Measurements from ENCODE around the gene ASB10. TPM values are rescaled to one million over a fixed set of nuclear protein-coding genes. Genes with fewer than 3 reads are reported as not detected.
A peak's percentile ranks its signal among the peaks of the same experiment; 100 is the strongest.

ASB10 gene
- total and polyA plus RNA-seq, 2 of the 13 experiments (the other 11 are each of a cell fraction or from before 2014, with no cell fraction given), result not detected

DNA sequence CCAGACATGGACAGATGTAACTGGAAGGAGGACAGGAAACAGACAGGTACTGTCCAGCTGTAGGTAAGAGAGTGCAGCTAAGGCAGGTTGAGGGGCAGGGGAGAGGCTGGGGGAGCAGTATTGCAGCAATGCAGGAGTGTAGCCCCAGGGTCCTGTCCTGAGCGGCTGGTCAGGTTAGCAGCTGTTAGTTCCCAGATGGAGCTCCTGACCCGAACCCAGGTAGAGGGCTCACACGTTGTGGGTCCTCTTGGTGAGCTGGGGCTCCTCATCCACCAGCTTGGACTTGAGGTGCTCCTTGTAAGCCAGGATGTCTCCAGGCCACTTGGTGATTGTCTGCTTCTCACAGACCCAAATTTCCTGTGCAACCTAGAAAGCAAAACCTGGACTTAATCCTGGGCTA is 26.8 kb upstream of the ASB10 start (continued):
- no peak for TF ChIP-seq ZNF816 (CRISPR knock-in tag; IDR thresholded peaks at IDR 0.05; ENCODE audit: borderline replicate concordance)

GRCh38 chr7:151212626-151213025 is 25.6 kb upstream of the ASB10 start:
- H3K4me1 ChIP-seq (ENCODE audit: insufficient read depth, low read length), result no peaks in the 10 kb centered on the region
- H3K27me3 ChIP-seq (ENCODE audit: control insufficient read depth in 1 of 2, insufficient read depth in 2 of 2, low read length in 2 of 2), result peaks cover 0 to 10% of the 10 kb centered on the region in 2 experiments; a peak in 3 of 5 replicates
- POLR2A ChIA-PET, result no interaction called here
- H3K79me2 ChIP-seq (ENCODE audit: insufficient read depth, low read length), result no peaks in the 10 kb centered on the region
- H3K27ac ChIP-seq (ENCODE audit: extremely low read length, insufficient read depth, low read length), result no peak overlapping the region
- no peaks in the 10 kb centered on the region for H3K9me3 ChIP-seq (ENCODE audit: low read length)
- H2AFZ ChIP-seq (ENCODE audit: low read length), result no peak overlapping the region
- H4K20me1 ChIP-seq (ENCODE audit: insufficient read depth, low read length), result no peaks in the 10 kb centered on the region
- no peak overlapping the region for H3K4me2 ChIP-seq (ENCODE audit: low read depth, low read length)
- no peak overlapping the region for H3K9ac ChIP-seq (ENCODE audit: insufficient read depth, low read depth, low read length)
- BruUV-seq (replicated peaks), result TSS peak; percentile 23
- peaks cover 15 to 41% of the 10 kb centered on the region in 2 experiments; a peak in 4 of 5 replicates for H3K36me3 ChIP-seq (replicated peaks in 1 of 2; ENCODE audit: control insufficient read depth in 1 of 2, insufficient read depth in 2 of 2, low read length in 2 of 2)
- ATAC-seq (no peak), DNase-seq (ENCODE audit: low spot score) (no peak), FAIRE-seq (no peak)
- CTCF ChIA-PET (ENCODE audit: low intra/inter-chr PET ratio, low total read pairs), result no interaction called here
- in situ Hi-C loops (cut with HindIII; ENCODE audit: extremely low pct_ligation_motif_present, low pct_unique_long_range_greater_than_20kb), result no loop called here
- H3K4me3 ChIP-seq (replicated peaks in 1 of 3; ENCODE audit: insufficient read depth in 1 of 3, low read depth in 2 of 3, low read length in 3 of 3), result no peak overlapping the region
- 83% methylated on average over 5 of the region's 5 CpGs for WGBS (ENCODE audit: low lambda C conversion rate)
- intact Hi-C loops (cut with micrococcal nuclease; ENCODE audit: unreplicated experiment), result no loop called here
- TF ChIP-seq, protein P1, sequence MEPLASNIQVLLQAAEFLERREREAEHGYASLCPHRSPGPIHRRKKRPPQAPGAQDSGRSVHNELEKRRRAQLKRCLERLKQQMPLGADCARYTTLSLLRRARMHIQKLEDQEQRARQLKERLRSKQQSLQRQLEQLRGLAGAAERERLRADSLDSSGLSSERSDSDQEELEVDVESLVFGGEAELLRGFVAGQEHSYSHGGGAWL (CRISPR knock-in tag; IDR thresholded peaks at IDR 0.05), result no peak
- TF ChIP-seq HNRNPL (IDR thresholded peaks at IDR 0.05; ENCODE audit: low read depth, low read length) (no peak), SMARCE1 (IDR thresholded peaks at IDR 0.05; ENCODE audit: borderline replicate concordance) (no peak), PLRG1 (conservative IDR thresholded peaks at IDR 0.05) (no peak), MEIS2 (CRISPR knock-in tag; IDR thresholded peaks at IDR 0.05) (no peak), ZNF570 (CRISPR knock-in tag; IDR thresholded peaks at IDR 0.05; ENCODE audit: borderline replicate concordance) (no peak), BATF2 (CRISPR knock-in tag; IDR thresholded peaks at IDR 0.05) (no peak), ZNF251 (CRISPR knock-in tag; IDR thresholded peaks at IDR 0.05) (no peak), ZNF44 (CRISPR knock-in tag; IDR thresholded peaks at IDR 0.05) (no peak), KDM1A (CRISPR knock-in tag; IDR thresholded peaks at IDR 0.05) (no peak), ZNF124 (CRISPR knock-in tag; IDR thresholded peaks at IDR 0.05) (no peak), SAFB2 (CRISPR knock-in tag; IDR thresholded peaks at IDR 0.05; ENCODE audit: borderline replicate concordance, low read depth) (no peak)
- TF ChIP-seq, protein P2, sequence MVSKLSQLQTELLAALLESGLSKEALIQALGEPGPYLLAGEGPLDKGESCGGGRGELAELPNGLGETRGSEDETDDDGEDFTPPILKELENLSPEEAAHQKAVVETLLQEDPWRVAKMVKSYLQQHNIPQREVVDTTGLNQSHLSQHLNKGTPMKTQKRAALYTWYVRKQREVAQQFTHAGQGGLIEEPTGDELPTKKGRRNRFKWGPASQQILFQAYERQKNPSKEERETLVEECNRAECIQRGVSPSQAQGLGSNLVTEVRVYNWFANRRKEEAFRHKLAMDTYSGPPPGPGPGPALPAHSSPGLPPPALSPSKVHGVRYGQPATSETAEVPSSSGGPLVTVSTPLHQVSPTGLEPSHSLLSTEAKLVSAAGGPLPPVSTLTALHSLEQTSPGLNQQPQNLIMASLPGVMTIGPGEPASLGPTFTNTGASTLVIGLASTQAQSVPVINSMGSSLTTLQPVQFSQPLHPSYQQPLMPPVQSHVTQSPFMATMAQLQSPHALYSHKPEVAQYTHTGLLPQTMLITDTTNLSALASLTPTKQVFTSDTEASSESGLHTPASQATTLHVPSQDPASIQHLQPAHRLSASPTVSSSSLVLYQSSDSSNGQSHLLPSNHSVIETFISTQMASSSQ (IDR thresholded peaks at IDR 0.05; ENCODE audit: low read depth), result no peak
- TF ChIP-seq, protein P2 (CRISPR knock-in tag; IDR thresholded peaks at IDR 0.05; ENCODE audit: borderline replicate concordance), result no peak
- TF ChIP-seq, protein P3, sequence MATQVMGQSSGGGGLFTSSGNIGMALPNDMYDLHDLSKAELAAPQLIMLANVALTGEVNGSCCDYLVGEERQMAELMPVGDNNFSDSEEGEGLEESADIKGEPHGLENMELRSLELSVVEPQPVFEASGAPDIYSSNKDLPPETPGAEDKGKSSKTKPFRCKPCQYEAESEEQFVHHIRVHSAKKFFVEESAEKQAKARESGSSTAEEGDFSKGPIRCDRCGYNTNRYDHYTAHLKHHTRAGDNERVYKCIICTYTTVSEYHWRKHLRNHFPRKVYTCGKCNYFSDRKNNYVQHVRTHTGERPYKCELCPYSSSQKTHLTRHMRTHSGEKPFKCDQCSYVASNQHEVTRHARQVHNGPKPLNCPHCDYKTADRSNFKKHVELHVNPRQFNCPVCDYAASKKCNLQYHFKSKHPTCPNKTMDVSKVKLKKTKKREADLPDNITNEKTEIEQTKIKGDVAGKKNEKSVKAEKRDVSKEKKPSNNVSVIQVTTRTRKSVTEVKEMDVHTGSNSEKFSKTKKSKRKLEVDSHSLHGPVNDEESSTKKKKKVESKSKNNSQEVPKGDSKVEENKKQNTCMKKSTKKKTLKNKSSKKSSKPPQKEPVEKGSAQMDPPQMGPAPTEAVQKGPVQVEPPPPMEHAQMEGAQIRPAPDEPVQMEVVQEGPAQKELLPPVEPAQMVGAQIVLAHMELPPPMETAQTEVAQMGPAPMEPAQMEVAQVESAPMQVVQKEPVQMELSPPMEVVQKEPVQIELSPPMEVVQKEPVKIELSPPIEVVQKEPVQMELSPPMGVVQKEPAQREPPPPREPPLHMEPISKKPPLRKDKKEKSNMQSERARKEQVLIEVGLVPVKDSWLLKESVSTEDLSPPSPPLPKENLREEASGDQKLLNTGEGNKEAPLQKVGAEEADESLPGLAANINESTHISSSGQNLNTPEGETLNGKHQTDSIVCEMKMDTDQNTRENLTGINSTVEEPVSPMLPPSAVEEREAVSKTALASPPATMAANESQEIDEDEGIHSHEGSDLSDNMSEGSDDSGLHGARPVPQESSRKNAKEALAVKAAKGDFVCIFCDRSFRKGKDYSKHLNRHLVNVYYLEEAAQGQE (IDR thresholded peaks at IDR 0.05; ENCODE audit: borderline replicate concordance in 1 of 2, low read depth in 1 of 2, low read length in 2 of 2), result no peak
